H1 (cell line): ENCODE measurements around the gene FGF14. TPM values are rescaled to one million over a fixed set of nuclear protein-coding genes. Genes with fewer than 3 reads are reported as not detected.

Source experiments
- CEBPB ChIP-seq: IDR thresholded peaks from 2 replicates; pipeline ENCODE4 v1.6.1; 2012; ENCODE audit warnings: low read depth, low read length
- FOSL1 ChIP-seq: IDR thresholded peaks from 2 replicates; pipeline ENCODE4 v1.6.1; 2011; ENCODE audit warnings: mild to moderate bottlenecking, low read depth, low read length, moderate library complexity; ENCODE audit not compliant: insufficient read depth
- POLR2A ChIP-seq, 2 experiments: IDR thresholded peaks; 1 replicate in 1 of 2; 2 replicates in 1 of 2; pipeline ENCODE4 v1.6.1; 2011; ENCODE audit warnings: low read depth in 2 of 2, low read length in 2 of 2, mild to moderate bottlenecking in 2 of 2; ENCODE audit errors: control extremely low read depth in 1 of 2
- RAD21 ChIP-seq, 2 experiments: IDR thresholded peaks in 1 of 2; conservative IDR thresholded peaks in 1 of 2; 2 replicates each; pipeline ENCODE4 v1.6.1; 2011; ENCODE audit warnings: low read depth in 2 of 2, low read length in 2 of 2, improper control_type of control experiment in 1 of 2, inconsistent platforms in 1 of 2, mild to moderate bottlenecking in 1 of 2, moderate library complexity in 1 of 2
- TAF7 ChIP-seq: optimal IDR thresholded peaks from 2 replicates; pipeline ENCODE3; 2011; ENCODE audit warnings: low read depth, mild to moderate bottlenecking, inconsistent platforms, low read length, moderate library complexity, borderline replicate concordance
- polyA plus RNA-seq, 7 experiments: library from polyadenylated mRNA; depleted of rRNA in 3 of 7; stranded (reverse) in 5 of 7; unstranded in 2 of 7; fragments of >200 nt in 5 of 7; fragments of 200-250 nt in 2 of 7; gene quantifications; 1 replicate in 5 of 7; 2 replicates in 1 of 7; 4 replicates in 1 of 7; pipeline versions ENCODE4 v1.2.1 to v1.2.3, GENCODE V29; 2011 to 2013; ENCODE audit warnings: missing spikeins in 2 of 7, mixed read lengths in 2 of 7
- total RNA-seq: library from RNA; stranded (reverse); fragmentation: NEBNext Ultra II Directional; extraction: Animal tissue kit (Norgen Biotek cat#: 25700); gene quantifications from 2 replicates; pipeline ENCODE4 v1.2.1, GENCODE V29; 2021
- TF ChIP-seq, protein P1 (sequence below): IDR thresholded peaks from 2 replicates; pipeline ENCODE4 v1.6.1; 2012; ENCODE audit warnings: inconsistent platforms
- TF ChIP-seq, protein P2 (sequence below): IDR thresholded peaks from 2 replicates; pipeline ENCODE4 v1.6.1; 2012; ENCODE audit warnings: low read length, inconsistent platforms

The FGF14 gene
- total and polyA plus RNA-seq, 2 of the 8 experiments (the other 6 are each of a cell fraction or from before 2014, with no cell fraction given): 0.05 to 0.58 TPM

DNA sequence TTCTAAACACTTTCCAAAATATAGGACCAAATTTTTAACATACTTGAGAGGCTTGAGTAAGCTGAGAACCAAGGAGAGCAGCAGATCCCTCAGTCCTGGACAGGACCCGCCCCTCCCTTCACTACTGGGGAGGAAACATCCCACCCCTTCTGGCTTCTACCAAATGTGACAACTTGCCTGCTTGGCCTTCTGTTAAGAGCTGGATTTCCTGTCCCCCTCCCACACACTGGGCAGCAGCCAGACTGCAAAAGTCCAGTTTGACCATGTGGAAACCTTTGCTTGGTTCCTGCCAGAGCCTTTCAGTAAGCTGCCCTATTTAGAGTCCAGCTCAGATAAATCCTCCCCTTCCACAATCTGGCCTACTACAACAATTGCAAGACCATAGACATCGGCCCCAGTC lies 84.3 kb downstream of the FGF14 start (continued):
- TF ChIP-seq, protein P1, sequence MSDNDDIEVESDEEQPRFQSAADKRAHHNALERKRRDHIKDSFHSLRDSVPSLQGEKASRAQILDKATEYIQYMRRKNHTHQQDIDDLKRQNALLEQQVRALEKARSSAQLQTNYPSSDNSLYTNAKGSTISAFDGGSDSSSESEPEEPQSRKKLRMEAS: no peak
- no peak for TF ChIP-seq FOSL1
- TF ChIP-seq RAD21 (IDR thresholded peaks at IDR 0.05 in 1 of 2, conservative IDR thresholded peaks at IDR 0.05 in 1 of 2; ENCODE audit: low read depth in 2 of 2, low read length in 2 of 2): no peak
- no peak for TF ChIP-seq TAF7
- TF ChIP-seq, protein P2, sequence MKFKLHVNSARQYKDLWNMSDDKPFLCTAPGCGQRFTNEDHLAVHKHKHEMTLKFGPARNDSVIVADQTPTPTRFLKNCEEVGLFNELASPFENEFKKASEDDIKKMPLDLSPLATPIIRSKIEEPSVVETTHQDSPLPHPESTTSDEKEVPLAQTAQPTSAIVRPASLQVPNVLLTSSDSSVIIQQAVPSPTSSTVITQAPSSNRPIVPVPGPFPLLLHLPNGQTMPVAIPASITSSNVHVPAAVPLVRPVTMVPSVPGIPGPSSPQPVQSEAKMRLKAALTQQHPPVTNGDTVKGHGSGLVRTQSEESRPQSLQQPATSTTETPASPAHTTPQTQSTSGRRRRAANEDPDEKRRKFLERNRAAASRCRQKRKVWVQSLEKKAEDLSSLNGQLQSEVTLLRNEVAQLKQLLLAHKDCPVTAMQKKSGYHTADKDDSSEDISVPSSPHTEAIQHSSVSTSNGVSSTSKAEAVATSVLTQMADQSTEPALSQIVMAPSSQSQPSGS: no peak
- no peak for TF ChIP-seq POLR2A (IDR thresholded peaks at IDR 0.05; ENCODE audit: control extremely low read depth in 1 of 2, low read depth in 2 of 2, low read length in 2 of 2)
- TF ChIP-seq CEBPB: no peak
